GM21381 (cell line): ENCODE measurements around the gene MINAR1.

ENCODE experiments used
- ATAC-seq: cut with Tn5 transposase; IDR thresholded peaks from one replicate; pipeline ENCODE4 v1.9.1; 2021; ENCODE audit warnings: mild to moderate bottlenecking, moderate library complexity; ENCODE audit not compliant: unreplicated experiment

Gene MINAR1

GRCh38 chr15:79463781-79464270 lies 31.7 kb downstream of the MINAR1 start:
- ATAC-seq: no peak

GRCh38 chr15:79466488-79466887 lies 34.4 kb downstream of the MINAR1 start:
- ATAC-seq: no peak

GRCh38 chr15:79467865-79468586 lies 35.9 kb downstream of the MINAR1 start:
- ATAC-seq: no peak

GRCh38 chr15:79472446-79472845 lies 40.3 kb downstream of the MINAR1 start:
- no peak for ATAC-seq

GRCh38 chr15:79474252-79474651 lies 42.1 kb downstream of the MINAR1 start:
- no peak for ATAC-seq

- no peak for ATAC-seq
Observed at GRCh38 chr15:79475306-79475705, 43.2 kb downstream of the MINAR1 start.

- ATAC-seq: no peak
Observed at GRCh38 chr15:79478108-79478507, 46.0 kb downstream of the MINAR1 start.

- no peak for ATAC-seq
Observed at GRCh38 chr15:79479616-79480015, 47.5 kb downstream of the MINAR1 start.

GRCh38 chr15:79481793-79482192 lies 49.7 kb downstream of the MINAR1 start:
- ATAC-seq: no peak
